Large intestine (tissue), 3 donors: ENCODE measurements around the gene GDNF. TPM values are rescaled to one million over a fixed set of nuclear protein-coding genes. Genes with fewer than 3 reads are reported as not detected.

Experiments used
- DNase-seq, 2 donors: peaks; one replicate each; pipeline versions ENCODE4 v3.0.0 to v3.0.0-alpha.2; 2013
- H3K27ac ChIP-seq: one replicate; pipeline ENCODE4 v1.5.1; 2013; ENCODE audit warnings: low read length
- H3K27me3 ChIP-seq: 2 replicates; pipeline ENCODE4 v1.6.1; 2013; ENCODE audit warnings: low read length; ENCODE audit not compliant: control insufficient read depth, insufficient read depth
- H3K36me3 ChIP-seq: 2 replicates; pipeline ENCODE4 v1.6.1; 2013; ENCODE audit warnings: low read length; ENCODE audit not compliant: control insufficient read depth, insufficient read depth
- H3K4me1 ChIP-seq: one replicate; pipeline ENCODE4 v1.6.1; 2013; ENCODE audit warnings: low read length; ENCODE audit not compliant: control insufficient read depth, insufficient read depth
- H3K4me3 ChIP-seq: one replicate; pipeline ENCODE4 v1.5.1; 2013; ENCODE audit warnings: low read length
- H3K9me3 ChIP-seq: one replicate; pipeline ENCODE4 v1.6.1; 2013; ENCODE audit warnings: mild to moderate bottlenecking, low read depth, low read length, moderate library complexity; ENCODE audit not compliant: control insufficient read depth
- WGBS: methylation state at CpG from one replicate; pipeline ENCODE4 v1.1.5; 2013; ENCODE audit warnings: low lambda C conversion rate; ENCODE audit not compliant: insufficient coverage; 5-methylcytosine and 5-hydroxymethylcytosine counted together
- polyA plus RNA-seq: library from polyadenylated mRNA; unstranded; fragments of 120-200 nt; gene quantifications from one replicate; pipeline ENCODE4 v1.2.1, GENCODE V29; 2013

GDNF gene
- polyA plus RNA-seq, 1 donor: 4.2 TPM

- Histone ChIP-seq H3K4me1 (no peaks in the 10 kb centered on the region), H3K9me3 (no peaks in the 10 kb centered on the region), H3K27ac (no peak overlapping the region), H3K27me3 (no peaks in the 10 kb centered on the region), H3K4me3 (no peak overlapping the region), H3K36me3 (peaks cover 8% of the 10 kb centered on the region)
- WGBS: no CpG with 5 or more reads among the region's 3 CpGs
- DNase-seq: no peak
Measured at GRCh38 chr5:37816883-37817282, 23.0 kb downstream of the GDNF start.

- H3K27me3 ChIP-seq: no peaks in the 10 kb centered on the region
- no peak for DNase-seq
- H3K9me3 ChIP-seq: no peaks in the 10 kb centered on the region
- no CpG with 5 or more reads among the region's 3 CpGs for WGBS
- H3K4me3 ChIP-seq: no peak overlapping the region
- H3K27ac ChIP-seq: no peak overlapping the region
- H3K4me1 ChIP-seq: no peaks in the 10 kb centered on the region
- H3K36me3 ChIP-seq: peaks cover 8% of the 10 kb centered on the region
Measured at GRCh38 chr5:37816331-37816730, 23.5 kb downstream of the GDNF start.

GRCh38 chr5:37815913-37816312 lies 23.9 kb downstream of the GDNF start:
- no peak overlapping the region for H3K27ac ChIP-seq
- H3K4me3 ChIP-seq: no peak overlapping the region
- no peak for DNase-seq
- no peaks in the 10 kb centered on the region for H3K9me3 ChIP-seq
- no peaks in the 10 kb centered on the region for H3K27me3 ChIP-seq
- 60% methylated on average over 1 of the region's 7 CpGs for WGBS
- peaks cover 8% of the 10 kb centered on the region for H3K36me3 ChIP-seq
- H3K4me1 ChIP-seq: no peaks in the 10 kb centered on the region

- Histone ChIP-seq H3K27ac (no peak overlapping the region), H3K4me1 (no peaks in the 10 kb centered on the region), H3K4me3 (no peak overlapping the region), H3K36me3 (peaks cover 8% of the 10 kb centered on the region), H3K27me3 (peaks cover 2% of the 10 kb centered on the region), H3K9me3 (no peaks in the 10 kb centered on the region)
- WGBS: 90% methylated on average over 2 of the region's 11 CpGs
- DNase-seq: no peak
Measured at GRCh38 chr5:37814699-37815098, 25.1 kb downstream of the GDNF start.

GRCh38 chr5:37812365-37812764 lies 27.5 kb downstream of the GDNF start:
- no CpG with 5 or more reads among the region's 2 CpGs for WGBS
- no peak for DNase-seq
- no peak overlapping the region for H3K27ac ChIP-seq
- H3K4me3 ChIP-seq: no peak overlapping the region
- H3K27me3 ChIP-seq: peaks cover 4% of the 10 kb centered on the region
- H3K9me3 ChIP-seq: no peaks in the 10 kb centered on the region
- H3K4me1 ChIP-seq: no peaks in the 10 kb centered on the region
- H3K36me3 ChIP-seq: peaks cover 6% of the 10 kb centered on the region

- no peaks in the 10 kb centered on the region for H3K4me1 ChIP-seq
- DNase-seq: no peak
- peaks cover 6% of the 10 kb centered on the region for H3K36me3 ChIP-seq
- H3K9me3 ChIP-seq: no peaks in the 10 kb centered on the region
- H3K4me3 ChIP-seq: no peak overlapping the region
- H3K27ac ChIP-seq: no peak overlapping the region
- 80% methylated on average over 1 of the region's 10 CpGs for WGBS
- peaks cover 4% of the 10 kb centered on the region for H3K27me3 ChIP-seq
Measured at GRCh38 chr5:37811866-37812265, 28.0 kb downstream of the GDNF start.

- H3K9me3 ChIP-seq: no peaks in the 10 kb centered on the region
- WGBS: 68% methylated on average over 6 of the region's 14 CpGs
- no peak overlapping the region for H3K27ac ChIP-seq
Measured at GRCh38 chr5:37810311-37810710, 29.5 kb downstream of the GDNF start.

GRCh38 chr5:37808945-37809344 lies 30.9 kb downstream of the GDNF start:
- DNase-seq: no peak

More at GRCh38 chr5:37810311-37810710, 29.5 kb downstream of the GDNF start:
- H3K27me3 ChIP-seq: peaks cover 4% of the 10 kb centered on the region
- peaks cover 6% of the 10 kb centered on the region for H3K36me3 ChIP-seq
- no peaks in the 10 kb centered on the region for H3K4me1 ChIP-seq
- no peak for DNase-seq
- H3K4me3 ChIP-seq: no peak overlapping the region

GRCh38 chr5:37807621-37808301 lies 32.1 kb downstream of the GDNF start:
- Histone ChIP-seq H3K4me3 (no peak overlapping the region), H3K9me3 (no peaks in the 10 kb centered on the region), H3K36me3 (peaks cover under 1% of the 10 kb centered on the region), H3K27ac (no peak overlapping the region), H3K27me3 (peaks cover 4% of the 10 kb centered on the region), H3K4me1 (no peaks in the 10 kb centered on the region)
- no CpG with 5 or more reads among the region's 7 CpGs for WGBS
- no peak for DNase-seq

More at GRCh38 chr5:37808945-37809344, 30.9 kb downstream of the GDNF start:
- Histone ChIP-seq H3K4me3 (no peak overlapping the region), H3K27ac (no peak overlapping the region), H3K9me3 (no peaks in the 10 kb centered on the region), H3K36me3 (peaks cover 6% of the 10 kb centered on the region), H3K27me3 (peaks cover 4% of the 10 kb centered on the region), H3K4me1 (no peaks in the 10 kb centered on the region)
- WGBS: 100% methylated on average over 3 of the region's 5 CpGs

- Histone ChIP-seq H3K27ac (no peak overlapping the region), H3K36me3 (no peaks in the 10 kb centered on the region), H3K9me3 (no peaks in the 10 kb centered on the region), H3K4me3 (no peak overlapping the region), H3K27me3 (peaks cover 4% of the 10 kb centered on the region), H3K4me1 (no peaks in the 10 kb centered on the region)
- no CpG with 5 or more reads among the region's 2 CpGs for WGBS
- DNase-seq: no peak
Measured at GRCh38 chr5:37807015-37807414, 32.8 kb downstream of the GDNF start.

GRCh38 chr5:37806476-37806875 lies 33.4 kb downstream of the GDNF start:
- H3K4me3 ChIP-seq: no peak overlapping the region
- no peaks in the 10 kb centered on the region for H3K9me3 ChIP-seq
- peaks cover 4% of the 10 kb centered on the region for H3K27me3 ChIP-seq
- no peak overlapping the region for H3K27ac ChIP-seq
- H3K4me1 ChIP-seq: no peaks in the 10 kb centered on the region
- no peak for DNase-seq
- 100% methylated on average over 2 of the region's 8 CpGs for WGBS
- H3K36me3 ChIP-seq: no peaks in the 10 kb centered on the region
